Nephron progenitor cell (in vitro differentiated cells): Measurements from ENCODE around the gene KRTAP9-3.
"Not testable (repeated sequence)": the region's sequence is repeated elsewhere in the genome, so short reads cannot be mapped to it uniquely, and the experiment has no call there.

ENCODE experiments used
- DNase-seq: peaks from one replicate; pipeline ENCODE4 v3.0.0; 2021
- H3K27ac Mint-ChIP-seq: 2 replicates; pipeline ENCODE4 v1.8.0; 2021; ENCODE audit warnings: mild to moderate bottlenecking, moderate library complexity, mixed read lengths
- H3K27me3 Mint-ChIP-seq: 2 replicates; pipeline ENCODE4 v1.8.0; 2021; ENCODE audit warnings: mild to moderate bottlenecking, low read depth, mixed read lengths; ENCODE audit not compliant: poor library complexity
- H3K36me3 Mint-ChIP-seq: 2 replicates; pipeline ENCODE4 v1.8.0; 2021; ENCODE audit warnings: low read depth, mixed read lengths
- H3K4me1 Mint-ChIP-seq: 2 replicates; pipeline ENCODE4 v1.8.0; 2021; ENCODE audit warnings: mixed read lengths
- H3K4me3 Mint-ChIP-seq: 2 replicates; pipeline ENCODE4 v1.8.0; 2021; ENCODE audit warnings: mild to moderate bottlenecking, moderate library complexity, mixed read lengths
- H3K9me3 Mint-ChIP-seq: 2 replicates; pipeline ENCODE4 v1.8.0; 2021; ENCODE audit warnings: mild to moderate bottlenecking, moderate library complexity, mixed read lengths
- TF ChIP-seq, protein P1 (sequence below): fragments of 200-600 bp; sonication (generic); IDR thresholded peaks from 2 replicates; pipeline ENCODE4 v1.5.0; 2021; ENCODE audit warnings: antibody characterized with exemption

Gene KRTAP9-3

DNA sequence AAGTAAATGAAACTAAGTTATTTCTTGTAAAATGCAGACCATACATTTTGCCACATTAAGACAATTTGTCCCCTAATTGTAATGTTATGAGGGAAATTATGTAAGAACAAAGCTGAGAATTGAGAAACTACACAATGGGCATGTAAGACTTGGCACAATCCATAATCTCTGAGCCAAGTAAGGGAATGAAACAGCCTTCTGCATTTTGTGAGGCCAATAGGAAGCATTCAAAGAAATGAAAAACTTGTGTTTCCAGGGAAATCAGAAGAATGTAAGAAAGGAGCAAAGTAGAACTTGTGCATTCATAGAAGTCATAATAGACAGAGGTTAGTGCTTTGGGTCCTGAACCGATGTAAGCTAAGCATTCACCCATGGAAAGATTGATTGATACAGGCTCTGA, 19.0 kb downstream of the KRTAP9-3 start:
- Mint-ChIP-seq H3K36me3 (no peaks in the 10 kb centered on the region), H3K27me3 (peaks cover 74% of the 10 kb centered on the region), H3K4me1 (no peaks in the 10 kb centered on the region), H3K9me3 (no peaks in the 10 kb centered on the region), H3K4me3 (no peak overlapping the region), H3K27ac (no peak overlapping the region)
- TF ChIP-seq, protein P1, sequence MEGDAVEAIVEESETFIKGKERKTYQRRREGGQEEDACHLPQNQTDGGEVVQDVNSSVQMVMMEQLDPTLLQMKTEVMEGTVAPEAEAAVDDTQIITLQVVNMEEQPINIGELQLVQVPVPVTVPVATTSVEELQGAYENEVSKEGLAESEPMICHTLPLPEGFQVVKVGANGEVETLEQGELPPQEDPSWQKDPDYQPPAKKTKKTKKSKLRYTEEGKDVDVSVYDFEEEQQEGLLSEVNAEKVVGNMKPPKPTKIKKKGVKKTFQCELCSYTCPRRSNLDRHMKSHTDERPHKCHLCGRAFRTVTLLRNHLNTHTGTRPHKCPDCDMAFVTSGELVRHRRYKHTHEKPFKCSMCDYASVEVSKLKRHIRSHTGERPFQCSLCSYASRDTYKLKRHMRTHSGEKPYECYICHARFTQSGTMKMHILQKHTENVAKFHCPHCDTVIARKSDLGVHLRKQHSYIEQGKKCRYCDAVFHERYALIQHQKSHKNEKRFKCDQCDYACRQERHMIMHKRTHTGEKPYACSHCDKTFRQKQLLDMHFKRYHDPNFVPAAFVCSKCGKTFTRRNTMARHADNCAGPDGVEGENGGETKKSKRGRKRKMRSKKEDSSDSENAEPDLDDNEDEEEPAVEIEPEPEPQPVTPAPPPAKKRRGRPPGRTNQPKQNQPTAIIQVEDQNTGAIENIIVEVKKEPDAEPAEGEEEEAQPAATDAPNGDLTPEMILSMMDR, result no peak
- no peak for DNase-seq

DNA sequence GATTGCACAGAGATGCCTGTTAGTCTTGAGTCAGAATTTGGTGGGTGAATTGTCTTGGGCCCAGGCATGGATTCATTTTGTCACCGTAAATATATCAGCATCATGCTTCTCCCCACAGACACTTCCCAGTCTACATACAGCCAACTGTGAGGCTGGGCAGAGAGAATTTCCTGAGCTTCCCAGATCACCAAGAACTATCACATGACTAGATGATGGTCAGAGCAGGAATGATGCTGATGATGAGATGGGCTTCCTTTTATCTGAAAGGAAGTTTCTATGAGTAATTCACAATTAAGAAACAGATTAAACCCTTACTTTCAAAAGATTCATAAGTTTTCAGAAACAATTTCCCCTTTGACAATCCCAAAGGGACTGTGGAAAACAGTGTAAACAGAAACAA, 22.6 kb downstream of the KRTAP9-3 start:
- H3K27me3 Mint-ChIP-seq, result peaks cover 66% of the 10 kb centered on the region
- TF ChIP-seq, protein P1, result no peak
- no peaks in the 10 kb centered on the region for H3K9me3 Mint-ChIP-seq
- H3K4me3 Mint-ChIP-seq, result no peak overlapping the region
- no peak overlapping the region for H3K27ac Mint-ChIP-seq
- no peaks in the 10 kb centered on the region for H3K36me3 Mint-ChIP-seq
- DNase-seq, result no peak
- H3K4me1 Mint-ChIP-seq, result no peaks in the 10 kb centered on the region

DNA sequence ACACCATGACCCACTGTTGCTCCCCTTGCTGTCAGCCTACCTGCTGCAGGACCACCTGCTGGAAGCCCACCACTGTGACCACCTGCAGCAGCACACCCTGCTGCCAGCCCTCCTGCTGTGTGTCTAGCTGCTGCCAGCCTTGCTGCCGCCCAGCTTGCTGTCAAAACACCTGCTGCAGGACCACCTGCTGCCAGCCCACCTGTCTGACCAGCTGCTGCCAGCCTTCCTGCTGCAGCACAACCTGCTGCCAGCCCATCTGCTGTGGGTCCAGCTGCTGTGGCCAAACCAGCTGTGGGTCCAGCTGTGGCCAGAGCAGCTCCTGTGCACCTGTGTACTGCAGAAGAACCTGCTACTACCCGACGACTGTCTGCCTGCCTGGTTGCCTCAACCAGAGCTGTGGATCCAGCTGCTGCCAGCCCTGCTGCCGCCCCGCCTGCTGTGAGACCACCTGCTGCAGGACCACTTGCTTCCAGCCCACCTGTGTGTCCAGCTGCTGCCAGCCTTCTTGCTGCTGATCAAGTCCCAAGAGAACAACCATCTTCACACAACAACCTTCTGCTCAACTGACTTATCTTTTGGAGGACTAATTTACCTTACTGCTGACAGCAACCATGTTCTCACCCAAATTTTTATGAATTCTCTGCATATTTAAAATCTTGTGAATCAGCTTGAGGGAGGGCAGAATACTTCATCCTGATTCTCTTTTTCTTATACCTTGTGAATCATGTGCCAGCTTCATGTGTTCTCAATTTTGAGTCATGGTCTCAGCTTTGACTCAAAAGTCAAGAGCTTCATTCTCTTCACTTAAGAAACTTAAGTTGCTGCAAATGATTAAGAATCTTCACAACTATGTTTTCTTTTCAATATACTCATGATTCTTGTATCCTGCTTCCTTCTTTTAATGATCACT, 23.4 kb downstream of the KRTAP9-3 start, which contains the start of gene KRTAP9-9:
Gene KRTAP9-9 (plus strand): TSS at position 4 of the 910 bp plus-strand sequence.
- H3K4me1 Mint-ChIP-seq, H3K36me3 Mint-ChIP-seq, H3K27ac Mint-ChIP-seq, H3K9me3 Mint-ChIP-seq, H3K4me3 Mint-ChIP-seq, DNase-seq: not testable (repeated sequence)
- H3K27me3 Mint-ChIP-seq, result peaks cover 61% of the 10 kb centered on the region

DNA sequence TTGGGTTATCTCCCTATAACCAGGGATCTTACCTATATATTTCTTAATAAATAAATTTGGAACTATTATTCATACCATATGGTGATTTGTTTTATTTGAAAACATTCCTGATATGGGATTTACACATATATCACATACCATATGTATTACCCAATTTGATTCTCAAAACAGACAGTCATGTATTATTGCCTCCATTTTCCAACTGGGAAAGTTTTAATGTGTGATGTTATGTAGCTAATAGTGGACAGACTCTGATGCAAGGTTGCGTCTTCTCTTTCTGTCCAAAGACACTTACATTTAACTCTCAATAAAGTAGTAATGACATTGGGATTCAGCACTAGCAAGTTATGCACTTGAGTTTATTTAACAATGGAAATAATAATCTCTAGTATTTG, 24.0 kb downstream of the KRTAP9-3 start:
- Mint-ChIP-seq H3K9me3 (no peaks in the 10 kb centered on the region), H3K27ac (no peak overlapping the region), H3K4me3 (no peak overlapping the region), H3K36me3 (no peaks in the 10 kb centered on the region), H3K27me3 (peaks cover 60% of the 10 kb centered on the region), H3K4me1 (no peaks in the 10 kb centered on the region)
- DNase-seq, result no peak
- TF ChIP-seq, protein P1, result no peak

DNA sequence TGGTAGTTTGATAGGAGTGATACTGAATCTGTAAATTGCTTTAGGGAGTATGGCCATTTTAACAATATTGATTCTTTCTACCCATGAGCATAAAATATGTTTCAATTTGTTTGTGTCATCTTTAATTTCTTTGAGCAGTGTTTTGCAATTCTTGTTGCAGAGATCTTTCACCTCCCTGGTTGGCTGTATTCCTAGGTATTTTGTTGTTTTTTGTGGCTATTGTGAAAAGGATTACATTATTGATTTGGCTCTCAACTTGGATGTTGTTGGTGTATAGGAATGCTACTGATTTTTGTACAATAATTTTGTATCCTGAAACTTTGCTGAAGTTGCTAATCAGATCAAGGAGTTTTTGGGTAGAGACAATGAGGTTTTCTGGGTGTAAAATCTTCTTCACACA, 26.2 kb downstream of the KRTAP9-3 start:
- H3K27ac Mint-ChIP-seq, result no peak overlapping the region
- no peaks in the 10 kb centered on the region for H3K9me3 Mint-ChIP-seq
- H3K27me3 Mint-ChIP-seq, result peaks cover 50% of the 10 kb centered on the region
- TF ChIP-seq, protein P1, result no peak
- no peaks in the 10 kb centered on the region for H3K4me1 Mint-ChIP-seq
- H3K36me3 Mint-ChIP-seq, result no peaks in the 10 kb centered on the region
- no peak for DNase-seq
- H3K4me3 Mint-ChIP-seq, result no peak overlapping the region

DNA sequence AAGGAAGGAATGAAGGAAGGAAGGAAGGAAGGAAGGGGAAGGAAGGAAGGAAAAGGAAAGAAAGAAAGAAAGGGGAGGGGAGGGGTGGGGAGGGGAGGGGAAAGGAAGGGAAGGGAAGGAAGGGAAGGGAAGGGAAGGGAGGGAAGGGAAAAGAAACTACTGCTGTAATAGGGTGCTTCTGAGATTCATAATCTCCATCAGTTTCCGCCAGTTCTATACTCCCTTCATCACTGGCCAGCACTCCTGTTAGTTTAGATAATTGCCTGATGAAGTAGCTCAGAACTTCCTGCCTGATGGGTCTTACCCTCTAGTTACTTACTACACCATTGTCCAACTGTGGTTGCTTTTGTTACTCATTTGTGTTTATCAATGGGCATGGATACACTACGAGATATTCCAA, 31.0 kb downstream of the KRTAP9-3 start:
- TF ChIP-seq, protein P1, result no peak
- H3K27me3 Mint-ChIP-seq, result peaks cover 41% of the 10 kb centered on the region
- H3K36me3 Mint-ChIP-seq, result no peaks in the 10 kb centered on the region
- no peak for DNase-seq
- no peaks in the 10 kb centered on the region for H3K9me3 Mint-ChIP-seq
- no peak overlapping the region for H3K4me3 Mint-ChIP-seq
- no peaks in the 10 kb centered on the region for H3K4me1 Mint-ChIP-seq
- no peak overlapping the region for H3K27ac Mint-ChIP-seq
